Activated CD4-positive, alpha-beta T cell treated with anti-CD3 and anti-CD28 coated beads, Interleukin-2, amount 50 U/mL, for 16 hours (primary cell): ENCODE measurements around the gene BSN.
"Not testable (repeated sequence)": the region's sequence is repeated elsewhere in the genome, so short reads cannot be mapped to it uniquely, and the experiment has no call there.

Source experiments
- DNase-seq: peaks from one replicate; pipeline ENCODE4 v3.0.0-alpha.2; 2020

BSN gene

GRCh38 chr3:49535971-49536874 lies 18.1 kb upstream of the BSN start:
- DNase-seq, result no peak

GRCh38 chr3:49536875-49537533 lies 17.3 kb upstream of the BSN start:
- no peak for DNase-seq

GRCh38 chr3:49539659-49540560 lies 14.4 kb upstream of the BSN start:
- DNase-seq, result peak; percentile 91

GRCh38 chr3:49552087-49552486 lies 2.2 kb upstream of the BSN start:
- DNase-seq, result no peak

- no peak for DNase-seq
These were observed 969 bp upstream of the BSN start for GRCh38 chr3:49553324-49553691.

GRCh38 chr3:49554633-49555265 lies 472 bp downstream of the BSN start:
- DNase-seq, result peak; percentile 23

- no peak for DNase-seq
These were observed 2.4 kb downstream of the BSN start for GRCh38 chr3:49556500-49557275.

GRCh38 chr3:49563040-49563578 lies 8.8 kb downstream of the BSN start:
- no peak for DNase-seq

- DNase-seq, result no peak
These were observed 9.5 kb downstream of the BSN start for GRCh38 chr3:49563766-49564165.

GRCh38 chr3:49566312-49566711 lies 12.0 kb downstream of the BSN start:
- no peak for DNase-seq

GRCh38 chr3:49567406-49567805 lies 13.1 kb downstream of the BSN start:
- no peak for DNase-seq

GRCh38 chr3:49568965-49569364 lies 14.7 kb downstream of the BSN start:
- DNase-seq, result no peak

- no peak for DNase-seq
These were observed 15.9 kb downstream of the BSN start for GRCh38 chr3:49570028-49570654.

GRCh38 chr3:49582177-49582576 lies 27.9 kb downstream of the BSN start:
- DNase-seq, result no peak

GRCh38 chr3:49585261-49585755 lies 31.0 kb downstream of the BSN start:
- DNase-seq, result not testable (repeated sequence)

GRCh38 chr3:49591615-49592014 lies 37.3 kb downstream of the BSN start:
- DNase-seq, result no peak

- no peak for DNase-seq
These were observed 38.8 kb downstream of the BSN start for GRCh38 chr3:49593041-49593440.

GRCh38 chr3:49600781-49601180 lies 46.5 kb downstream of the BSN start:
- DNase-seq, result no peak

GRCh38 chr3:49601358-49602048 lies 47.2 kb downstream of the BSN start:
- DNase-seq, result no peak

- no peak for DNase-seq
These were observed 47.8 kb downstream of the BSN start for GRCh38 chr3:49602049-49602554.
